ENCODE results near the gene PBX3.

PBX3 gene

DNA sequence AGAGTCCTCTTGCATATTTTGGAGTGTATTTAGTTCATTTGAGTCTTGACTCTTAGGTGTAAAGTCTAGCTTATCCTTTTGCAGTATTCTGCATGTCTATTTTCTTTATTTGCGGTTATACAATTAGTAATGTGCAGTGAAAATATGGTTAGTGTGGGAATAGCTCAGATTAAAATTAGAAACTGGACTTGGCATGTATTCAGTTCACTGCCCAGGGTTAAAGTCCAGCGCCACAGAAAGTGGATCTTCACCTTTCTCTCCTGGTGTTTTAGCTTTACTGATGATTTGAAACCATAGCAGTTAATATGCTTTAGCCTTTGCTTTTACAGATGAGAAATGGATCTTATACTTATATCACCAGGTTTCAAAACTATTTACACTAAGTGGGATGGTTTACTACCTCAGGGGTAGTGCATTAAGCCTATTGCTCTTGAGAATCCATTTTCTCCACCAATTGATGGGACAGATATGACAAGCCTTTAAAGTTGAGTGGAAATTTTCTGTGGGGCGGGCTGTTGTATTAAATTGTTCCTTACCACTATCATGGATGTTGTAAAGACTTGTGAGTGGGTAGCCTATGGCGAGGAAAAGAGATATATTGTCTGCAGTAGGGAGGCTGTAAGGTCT lies 48.9 kb downstream of the PBX3 start:
- no peak overlapping the region for H3K4me3 ChIP-seq (ENCODE audit: low read depth, low read length)
- TF ChIP-seq, protein P1, sequence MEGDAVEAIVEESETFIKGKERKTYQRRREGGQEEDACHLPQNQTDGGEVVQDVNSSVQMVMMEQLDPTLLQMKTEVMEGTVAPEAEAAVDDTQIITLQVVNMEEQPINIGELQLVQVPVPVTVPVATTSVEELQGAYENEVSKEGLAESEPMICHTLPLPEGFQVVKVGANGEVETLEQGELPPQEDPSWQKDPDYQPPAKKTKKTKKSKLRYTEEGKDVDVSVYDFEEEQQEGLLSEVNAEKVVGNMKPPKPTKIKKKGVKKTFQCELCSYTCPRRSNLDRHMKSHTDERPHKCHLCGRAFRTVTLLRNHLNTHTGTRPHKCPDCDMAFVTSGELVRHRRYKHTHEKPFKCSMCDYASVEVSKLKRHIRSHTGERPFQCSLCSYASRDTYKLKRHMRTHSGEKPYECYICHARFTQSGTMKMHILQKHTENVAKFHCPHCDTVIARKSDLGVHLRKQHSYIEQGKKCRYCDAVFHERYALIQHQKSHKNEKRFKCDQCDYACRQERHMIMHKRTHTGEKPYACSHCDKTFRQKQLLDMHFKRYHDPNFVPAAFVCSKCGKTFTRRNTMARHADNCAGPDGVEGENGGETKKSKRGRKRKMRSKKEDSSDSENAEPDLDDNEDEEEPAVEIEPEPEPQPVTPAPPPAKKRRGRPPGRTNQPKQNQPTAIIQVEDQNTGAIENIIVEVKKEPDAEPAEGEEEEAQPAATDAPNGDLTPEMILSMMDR (IDR thresholded peaks at IDR 0.05; ENCODE audit: low read depth, low read length) = no peak
- in situ Hi-C loops (cut with HindIII; ENCODE audit: low sequenced_read_pairs) = no loop called here
- no peak for DNase-seq (ENCODE audit: low read depth, low spot score)

DNA sequence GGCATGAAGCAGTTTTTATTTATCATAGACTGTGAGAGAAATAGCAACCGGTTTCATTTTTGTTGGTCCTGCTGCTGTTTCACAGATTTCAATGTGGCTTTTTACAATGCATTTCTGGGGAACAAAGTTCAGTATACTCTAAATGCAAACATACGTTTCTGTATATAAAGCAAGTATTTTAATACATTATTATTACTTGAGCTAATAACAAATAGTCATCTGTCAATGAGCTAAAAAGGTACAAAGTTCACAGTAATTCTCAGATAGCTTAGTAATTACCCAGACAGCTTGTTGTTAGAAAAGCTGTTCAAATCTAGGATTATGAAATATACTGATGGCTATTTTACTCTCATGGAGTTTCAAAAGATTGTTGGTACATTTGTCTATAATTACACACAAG lies 50.8 kb downstream of the PBX3 start:
- TF ChIP-seq, protein P1 (IDR thresholded peaks at IDR 0.05; ENCODE audit: low read depth, low read length) = no peak
- H3K4me3 ChIP-seq (ENCODE audit: low read depth, low read length) = no peak overlapping the region
- DNase-seq (ENCODE audit: low read depth, low spot score) = no peak
- in situ Hi-C loops (cut with HindIII; ENCODE audit: low sequenced_read_pairs) = no loop called here

DNA sequence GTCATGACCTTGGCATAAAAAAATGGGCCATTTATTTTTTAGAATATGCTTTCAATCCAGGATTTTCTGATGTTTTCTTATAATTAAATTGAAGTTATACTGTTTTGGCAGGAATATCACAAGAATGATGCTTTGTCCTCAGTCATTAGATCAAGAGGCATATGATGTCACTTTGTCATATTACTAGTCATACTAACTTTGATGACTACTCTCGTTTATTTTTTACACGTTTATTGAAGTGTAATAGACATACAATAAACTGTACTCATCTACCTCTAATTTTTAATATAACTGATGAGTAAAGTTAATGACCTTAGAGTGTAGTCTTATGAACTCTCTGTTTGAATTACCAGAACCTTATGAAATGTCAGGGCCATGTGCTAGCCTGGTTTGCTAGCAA lies 56.4 kb downstream of the PBX3 start:
- in situ Hi-C loops (cut with HindIII; ENCODE audit: low sequenced_read_pairs) = no loop called here

DNA sequence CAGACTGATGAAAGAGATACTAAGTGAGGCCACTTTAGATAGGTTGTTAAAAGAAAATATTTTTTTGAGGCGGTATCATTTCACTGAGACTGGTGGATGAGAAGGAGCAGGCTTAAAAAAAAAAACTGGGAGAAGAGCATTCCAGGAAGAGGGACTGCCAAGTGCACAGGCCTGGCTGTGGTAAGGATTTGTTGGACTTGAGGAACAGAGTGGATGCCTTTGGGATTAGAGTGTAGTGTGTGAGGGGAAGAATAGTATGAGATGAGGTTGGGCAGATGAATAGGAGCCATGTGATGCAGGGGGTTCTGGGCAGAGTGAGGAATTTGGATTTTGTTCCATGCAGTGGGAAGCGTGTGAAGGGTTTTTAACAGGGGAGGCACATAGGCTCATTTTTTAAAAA lies 57.9 kb downstream of the PBX3 start:
- peak; percentile 64 for DNase-seq (ENCODE audit: low read depth, low spot score)
- in situ Hi-C loops (cut with HindIII; ENCODE audit: low sequenced_read_pairs) = no loop called here
- no peak overlapping the region for H3K4me3 ChIP-seq (ENCODE audit: low read depth, low read length)
- TF ChIP-seq, protein P1 (IDR thresholded peaks at IDR 0.05; ENCODE audit: low read depth, low read length) = no peak

More for the DNA sequence above, 56.4 kb downstream of the PBX3 start:
- no peak overlapping the region for H3K4me3 ChIP-seq (ENCODE audit: low read depth, low read length)
- no peak for DNase-seq (ENCODE audit: low read depth, low spot score)
- TF ChIP-seq, protein P1 (IDR thresholded peaks at IDR 0.05; ENCODE audit: low read depth, low read length) = no peak

DNA sequence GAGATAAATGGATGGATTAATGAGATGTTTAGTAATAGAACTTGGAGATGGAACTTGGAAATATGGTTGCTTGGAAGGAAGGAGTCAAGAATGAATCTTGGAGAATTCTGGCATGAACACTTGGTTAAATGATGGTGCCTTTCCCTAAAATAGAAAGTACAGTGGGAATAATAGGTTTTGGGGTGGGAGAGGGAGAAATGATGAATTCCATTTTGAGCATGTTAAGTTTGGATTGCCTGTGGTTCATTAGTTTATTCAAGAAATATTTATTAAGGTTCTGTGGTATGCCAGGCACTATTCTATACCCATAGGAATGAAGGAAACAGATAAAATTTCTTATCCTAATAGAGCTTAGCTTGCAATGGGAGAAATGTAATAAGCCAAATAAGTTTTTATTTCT lies 58.4 kb downstream of the PBX3 start:
- TF ChIP-seq, protein P1 (IDR thresholded peaks at IDR 0.05; ENCODE audit: low read depth, low read length) = no peak
- in situ Hi-C loops (cut with HindIII; ENCODE audit: low sequenced_read_pairs) = no loop called here
- no peak overlapping the region for H3K4me3 ChIP-seq (ENCODE audit: low read depth, low read length)
- DNase-seq (ENCODE audit: low read depth, low spot score) = no peak

DNA sequence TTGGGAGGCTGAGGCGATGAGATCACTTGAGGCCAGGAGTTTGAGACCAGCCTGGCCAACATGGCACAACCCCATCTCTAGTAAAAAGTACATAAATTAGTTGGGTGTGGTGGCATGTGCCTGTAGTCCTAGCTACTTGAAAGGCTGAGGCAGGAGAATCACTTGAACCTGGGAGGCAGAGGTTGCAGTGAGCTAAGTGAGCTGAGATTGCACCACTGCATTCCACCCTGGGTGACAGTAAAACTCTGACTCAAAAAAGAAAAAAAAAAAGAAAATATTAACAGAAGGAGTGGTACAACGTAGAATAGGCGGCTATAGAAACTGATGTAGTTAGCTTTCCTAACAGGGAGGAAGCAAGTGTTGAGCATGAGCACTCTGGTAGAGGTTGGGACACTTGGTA lies 59.9 kb downstream of the PBX3 start:
- H3K4me3 ChIP-seq (ENCODE audit: low read depth, low read length) = no peak overlapping the region
- no peak for DNase-seq (ENCODE audit: low read depth, low spot score)
- in situ Hi-C loops (cut with HindIII; ENCODE audit: low sequenced_read_pairs) = no loop called here
- TF ChIP-seq, protein P1 (IDR thresholded peaks at IDR 0.05; ENCODE audit: low read depth, low read length) = no peak
